T1000 (cell line): ENCODE measurements around the gene C10orf53.
"Not testable (repeated sequence)": the region's sequence is repeated elsewhere in the genome, so short reads cannot be mapped to it uniquely, and the experiment has no call there.

Experiments
- DNase-seq: peaks from one replicate; lab custom pipeline; 2025; ENCODE audit warnings: mixed read lengths; lab: John Stamatoyannopoulos, UW

The C10orf53 gene

DNA sequence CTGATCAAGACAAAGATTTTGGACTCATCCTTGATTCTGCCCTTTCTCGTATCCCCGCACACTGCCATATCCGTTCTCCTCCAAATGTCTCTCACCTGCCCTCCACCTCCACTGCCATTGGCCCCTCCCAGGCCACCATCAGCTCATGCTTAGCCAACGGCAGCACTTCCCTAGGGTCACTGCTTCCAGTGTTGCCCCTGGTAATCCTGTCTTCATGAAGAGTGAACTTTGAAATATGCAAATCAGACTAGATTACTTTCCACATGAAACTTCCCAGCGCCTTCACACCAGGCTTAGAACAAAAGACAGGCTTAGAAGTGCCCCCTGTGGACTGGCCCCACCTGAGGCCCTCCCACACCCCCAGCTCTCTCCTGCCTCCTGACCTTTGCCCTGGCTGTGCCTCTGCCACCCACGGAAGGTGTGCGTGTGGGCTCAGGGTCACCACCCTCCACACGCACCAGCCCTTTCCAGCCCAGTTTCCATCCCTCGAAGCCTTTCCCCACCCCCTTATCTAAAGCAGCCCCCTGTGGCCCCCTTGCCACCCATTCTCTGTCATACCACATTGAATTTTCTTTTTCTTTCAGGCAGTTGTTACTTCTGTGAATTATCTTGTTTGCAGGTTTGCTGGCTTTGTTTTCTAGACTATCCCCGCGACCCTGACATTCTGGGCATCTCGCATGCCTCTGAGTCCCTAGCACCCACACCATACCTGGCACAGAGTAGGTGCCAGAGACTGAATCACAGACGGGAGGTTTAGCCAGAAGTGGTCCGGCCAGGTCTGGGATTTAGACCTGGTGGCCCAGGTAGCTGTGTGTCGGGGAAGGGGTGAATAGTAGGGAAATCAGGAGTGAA is 26.8 kb upstream of the C10orf53 start:
- DNase-seq: no peak

DNA sequence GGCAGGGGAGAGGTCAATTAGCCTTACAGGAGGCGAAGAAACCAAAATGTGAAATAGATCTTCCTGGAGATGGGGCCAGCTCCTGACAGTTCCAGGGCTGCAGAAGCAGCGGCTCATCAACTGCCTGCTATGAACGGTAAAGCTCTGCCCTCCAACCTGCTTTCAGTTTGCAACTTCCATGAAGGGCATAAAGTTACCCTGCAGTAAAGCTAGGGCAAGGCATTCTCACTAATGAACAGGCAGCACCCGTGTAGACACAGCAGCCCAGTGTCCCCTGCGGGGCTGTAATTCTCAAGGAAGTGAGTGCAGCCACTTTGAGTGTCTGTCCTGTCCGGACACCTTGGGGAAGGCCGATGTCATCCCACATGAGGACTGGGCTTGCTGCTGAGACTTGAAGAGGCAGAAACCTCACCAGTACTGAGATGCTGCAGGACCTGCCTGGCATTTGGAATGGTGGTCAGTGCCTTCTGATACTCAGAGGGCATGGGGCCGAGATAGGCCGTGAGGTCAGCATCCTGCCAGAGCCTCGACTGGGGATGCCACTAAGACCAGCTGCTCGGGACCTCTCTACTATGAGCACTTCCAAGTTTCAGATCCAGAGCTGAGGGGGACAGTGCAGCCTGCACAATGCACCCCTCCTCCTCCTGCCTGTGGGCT is 26.1 kb upstream of the C10orf53 start:
- DNase-seq: no peak

GRCh38 chr10:49654036-49654693 is 25.3 kb upstream of the C10orf53 start:
- no peak for DNase-seq

GRCh38 chr10:49655099-49655498 is 24.4 kb upstream of the C10orf53 start:
- DNase-seq: no peak

DNA sequence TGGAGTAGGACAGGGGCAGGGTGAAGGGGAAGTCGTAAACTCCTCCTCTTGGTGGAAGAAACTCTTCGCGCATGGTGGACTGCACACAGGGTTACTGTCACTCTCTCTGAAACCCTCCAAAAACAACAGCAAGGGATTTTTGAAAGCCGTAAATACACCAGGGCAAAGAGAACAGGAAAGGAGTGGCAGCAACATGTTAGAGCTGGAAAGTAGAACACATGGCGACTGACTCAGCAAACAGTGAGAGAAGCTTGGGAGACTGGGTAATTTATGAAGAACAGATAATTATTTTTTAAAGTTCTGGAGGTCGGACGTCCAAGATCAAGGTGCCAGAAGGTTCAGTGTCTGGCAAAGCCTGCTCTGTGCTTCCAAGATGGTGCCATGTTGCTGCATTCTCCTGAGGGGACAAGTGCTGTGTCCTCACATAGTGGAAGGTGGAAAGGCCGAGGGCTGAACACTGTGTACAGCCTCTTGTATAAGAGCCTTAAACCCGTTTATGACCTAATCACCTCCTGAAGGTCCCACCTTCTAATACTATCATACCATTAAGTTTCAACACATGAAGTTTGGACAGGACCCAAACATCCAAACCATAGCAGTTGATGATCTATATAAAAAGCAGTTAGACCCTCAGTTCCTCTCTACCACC is 22.5 kb upstream of the C10orf53 start:
- no peak for DNase-seq

- DNase-seq: no peak
Measured at GRCh38 chr10:49657606-49658005, 21.8 kb upstream of the C10orf53 start.

DNA sequence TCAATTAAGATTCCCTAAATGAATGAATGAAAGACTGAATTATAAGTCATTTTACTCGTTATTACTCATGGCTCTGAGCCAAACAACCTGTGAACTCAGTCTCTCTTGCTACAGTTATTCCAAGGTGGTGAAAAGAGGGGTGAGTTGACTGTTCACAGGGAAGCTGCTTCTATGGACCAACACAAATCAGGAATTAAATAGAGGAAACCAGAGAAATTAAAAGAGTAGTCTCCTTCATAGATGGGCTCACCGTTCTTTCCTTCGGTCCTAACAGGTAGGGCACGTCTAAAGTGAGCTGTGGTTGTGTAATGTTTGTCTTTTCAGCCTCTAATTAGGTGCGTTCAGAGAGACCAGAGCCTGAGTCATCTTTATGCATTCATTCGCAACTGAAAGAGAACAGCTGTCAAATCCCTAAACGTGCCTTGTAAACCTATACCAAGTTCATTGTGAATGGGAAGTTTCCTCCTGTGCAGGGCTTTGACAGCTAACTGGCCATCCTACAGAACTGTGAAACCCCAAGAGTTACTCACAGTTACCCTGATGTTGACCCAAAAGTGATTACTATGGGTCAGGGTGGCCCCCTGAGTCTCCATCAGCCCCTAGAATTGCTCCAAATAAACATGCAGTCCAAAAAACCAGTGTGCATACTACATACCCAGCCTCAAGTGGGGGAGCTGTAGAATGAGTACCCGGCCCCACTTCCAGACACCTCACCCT is 18.2 kb upstream of the C10orf53 start:
- no peak for DNase-seq

GRCh38 chr10:49662169-49662830 is 17.2 kb upstream of the C10orf53 start:
- DNase-seq: no peak

DNA sequence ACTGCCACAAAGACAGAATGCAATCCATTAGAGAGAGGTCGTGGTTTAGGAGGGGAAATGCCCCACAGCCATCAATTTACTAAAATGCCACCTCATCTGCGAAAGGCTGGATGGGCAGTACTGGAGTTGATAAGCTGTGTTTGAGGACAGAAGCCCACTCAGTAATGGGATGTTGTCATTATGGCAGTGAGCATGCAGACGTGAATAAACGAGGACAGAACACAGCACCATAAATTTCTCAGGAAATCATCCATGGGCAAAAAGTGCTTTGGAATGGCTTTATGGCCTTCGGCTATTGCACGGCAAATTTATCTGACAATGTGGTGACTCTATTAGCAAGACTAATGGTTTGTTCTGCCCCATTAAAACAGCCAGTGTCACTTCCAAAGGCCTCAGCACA is 15.9 kb upstream of the C10orf53 start:
- DNase-seq: no peak

- DNase-seq: no peak
Measured at GRCh38 chr10:49664006-49664841, 15.2 kb upstream of the C10orf53 start.

DNA sequence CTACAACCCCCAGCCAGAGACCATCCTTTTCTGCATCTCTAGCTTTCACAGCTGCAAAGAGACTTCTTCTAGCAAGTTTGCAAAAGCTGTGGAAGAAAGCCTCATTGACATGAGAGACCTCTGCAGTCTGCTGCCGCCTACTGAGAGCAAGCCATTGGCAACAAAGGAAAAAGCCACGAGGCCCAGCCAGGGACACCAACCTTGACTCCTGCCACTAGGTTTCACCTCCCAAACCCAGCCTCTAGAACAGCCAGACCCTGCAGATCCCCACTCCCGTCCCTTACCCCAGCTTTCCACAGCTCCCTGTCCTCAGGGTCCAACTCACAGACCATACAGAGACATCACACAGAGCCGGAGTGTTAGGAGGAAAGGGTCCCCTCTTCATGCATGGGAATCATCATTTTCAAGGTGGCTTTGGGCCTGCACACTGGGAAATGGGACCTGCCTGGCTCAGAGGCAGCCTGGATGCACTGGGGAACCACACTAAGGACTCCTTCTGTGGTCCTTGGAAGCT is 14.6 kb upstream of the C10orf53 start:
- no peak for DNase-seq

GRCh38 chr10:49666054-49666615 is 13.3 kb upstream of the C10orf53 start:
- no peak for DNase-seq

DNA sequence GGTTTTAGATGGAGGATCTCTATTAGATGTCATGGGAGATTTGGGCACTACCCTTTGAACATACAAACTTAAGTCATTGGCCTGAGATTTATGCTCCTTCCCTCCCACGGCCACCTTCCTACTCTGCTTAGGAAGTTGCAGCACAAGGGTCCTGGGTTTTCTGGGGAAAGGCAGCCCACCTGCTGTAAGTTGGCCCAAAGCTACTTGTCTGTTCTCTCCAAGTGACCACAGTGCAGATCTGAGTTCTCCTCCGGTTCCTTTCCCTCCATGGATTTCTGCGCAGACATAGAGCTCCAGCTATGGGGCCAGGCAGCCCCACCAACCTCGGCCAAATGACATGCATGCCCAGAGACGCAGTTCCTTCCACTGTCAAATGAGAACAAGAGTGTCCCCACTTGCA is 12.8 kb upstream of the C10orf53 start:
- no peak for DNase-seq

DNA sequence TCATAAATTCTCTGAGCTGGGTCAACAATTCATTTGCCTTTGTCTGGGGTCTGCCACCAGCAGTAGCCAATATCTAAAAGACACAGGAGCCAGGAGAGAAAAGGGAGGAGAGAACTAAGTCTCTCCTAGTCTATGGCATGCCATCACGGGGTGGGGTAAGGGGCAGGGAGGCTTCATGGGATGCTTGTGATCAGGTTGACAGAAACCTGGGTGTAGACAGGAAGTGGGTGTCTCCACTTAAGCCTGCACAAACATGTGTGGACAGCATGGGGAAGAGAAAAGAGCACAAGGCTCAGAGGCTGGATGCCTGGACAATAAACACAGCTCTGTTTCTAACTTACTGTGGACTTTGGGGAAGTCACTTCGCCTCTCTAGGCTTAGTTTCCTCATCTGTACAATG is 11.5 kb upstream of the C10orf53 start:
- DNase-seq: no peak

DNA sequence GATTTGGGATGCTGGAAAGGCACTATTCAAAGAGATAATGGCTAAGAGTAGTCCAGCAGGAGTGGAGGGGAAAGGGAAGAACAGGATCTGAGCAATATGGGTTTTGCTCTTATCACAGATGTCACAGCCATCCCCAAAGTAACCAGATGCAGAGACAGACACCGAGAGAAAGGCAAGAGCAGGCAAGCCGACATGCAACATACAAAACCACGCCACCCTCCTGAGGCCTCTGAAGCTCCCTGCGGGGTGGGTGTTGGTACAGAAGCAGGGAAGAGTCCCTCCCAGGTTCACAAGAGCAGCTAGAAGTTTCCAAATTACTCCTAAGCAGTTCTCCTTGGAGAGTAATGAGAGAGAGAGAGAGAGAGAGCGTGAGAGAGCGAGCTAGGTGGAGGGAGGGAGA is 10.8 kb upstream of the C10orf53 start:
- DNase-seq: no peak

GRCh38 chr10:49678827-49679479 is 498 bp upstream of the C10orf53 start:
- DNase-seq: no peak

DNA sequence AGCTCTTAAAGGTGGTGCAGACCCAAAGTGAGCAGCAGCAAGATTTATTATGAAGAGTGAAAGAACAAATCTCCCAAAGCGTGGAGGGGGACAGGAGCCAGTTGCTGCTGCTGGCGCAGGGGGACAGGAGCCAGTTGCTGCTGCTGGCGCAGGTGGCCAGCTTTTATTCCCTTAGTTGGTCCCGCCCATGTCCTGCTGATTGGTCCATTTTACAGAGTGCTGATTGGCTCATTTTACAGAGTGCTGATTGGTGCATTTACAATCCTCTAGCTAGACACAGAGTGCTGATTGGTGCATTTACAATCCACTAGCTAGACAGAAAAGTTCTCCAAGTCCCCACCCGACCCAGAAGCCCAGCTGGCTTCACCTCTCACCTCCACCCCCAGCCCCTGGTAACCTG is 3.0 kb downstream of the C10orf53 start:
- not testable (repeated sequence) for DNase-seq

DNA sequence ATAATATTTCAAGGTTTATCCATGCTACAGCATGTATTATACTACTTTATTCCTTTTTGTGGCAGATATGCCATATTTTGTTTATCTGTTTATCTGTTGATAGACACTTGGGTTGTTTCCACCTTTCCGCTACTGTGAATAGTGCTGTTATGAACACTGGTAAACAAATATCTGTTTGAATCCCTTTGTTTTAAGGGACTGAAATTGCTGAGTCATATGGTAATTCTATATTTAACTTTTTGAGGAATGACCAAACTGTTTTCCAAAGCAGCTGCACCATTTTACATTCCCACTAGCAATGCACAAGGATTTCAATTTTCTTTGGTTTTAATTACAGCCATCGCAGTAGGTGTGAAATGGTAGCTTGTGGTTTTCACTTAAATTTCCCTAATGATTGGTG is 3.4 kb downstream of the C10orf53 start:
- DNase-seq: no peak

DNA sequence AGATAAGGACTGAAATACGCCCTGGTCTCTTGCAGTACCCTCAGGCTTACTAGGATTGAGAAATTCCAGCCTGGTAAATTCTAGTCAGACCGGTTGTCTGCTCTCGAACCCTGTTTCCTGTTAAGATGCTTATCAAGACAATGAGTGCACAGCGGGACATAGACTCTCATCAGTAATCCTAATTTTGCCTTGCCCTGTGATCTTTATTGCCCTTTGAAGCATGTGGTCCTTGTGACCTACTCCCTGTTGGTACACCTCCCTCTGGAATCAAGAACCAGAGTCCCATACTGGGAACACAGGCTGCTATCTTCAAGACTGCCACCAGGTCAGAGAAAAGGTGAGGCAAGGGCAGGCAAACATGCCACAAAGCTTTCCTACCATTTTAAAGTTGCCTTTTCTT is 7.2 kb downstream of the C10orf53 start:
- no peak for DNase-seq
